Posterior vena cava (tissue), 2 donors: ENCODE results near the gene TMEM69. TPM values are rescaled to one million over a fixed set of nuclear protein-coding genes. Genes with fewer than 3 reads are reported as not detected.
A peak's percentile ranks its signal among the peaks of the same experiment; 100 is the strongest.

Experiments
- DNase-seq: peaks from one replicate; pipeline ENCODE4 v3.0.0-alpha.2; 2020; ENCODE audit warnings: low spot score
- intact Hi-C, 2 donors: fragments of 100-400 bp; cut with DNase I; formaldehyde crosslinking; loops; one replicate each; pipeline versions ENCODE4 v1.14.1 to v1.14.2; 2022 to 2023
- long read RNA-seq, 2 donors: library from polyadenylated mRNA; unstranded; transcript quantifications; one replicate each; pipeline ENCODE4 v2.0.0, GENCODE V29; 2020 to 2021
- total RNA-seq, 2 donors: library from RNA; stranded (reverse); fragmentation: NEBNext Ultra II Directional; extraction: Animal tissue kit (Norgen Biotek cat#: 25700); gene quantifications; one replicate each; pipeline ENCODE4 v1.2.1, GENCODE V29; 2021
- donor health status: DM: yes; HTN: yes; CAD: no.
- donor health status: DM: yes; HTN: yes; CAD: no.

Gene TMEM69
- 10 to 100 TPM; 10.5 to 12.6 TPM for total RNA-seq
- long read RNA-seq, donor 1, partial matches to known transcripts: 0 of 3 reads
- long read RNA-seq, donor 1, other reads (novel, unspliced or antisense): 0 of 3 reads
- long read RNA-seq, donor 2, transcript TMEM69-201 (3 exons, 2,439 nt): major isoform, 23 of 26 reads
- long read RNA-seq, donor 2, partial matches to known transcripts: 1 of 26 reads
- long read RNA-seq, donor 2, other reads (novel, unspliced or antisense): 2 of 26 reads

GRCh38 chr1:45687754-45688740, at the start of gene TMEM69:
Gene TMEM69, plus strand, starts transcription at chr1:45688181. Its CDS starts 2,888 bp downstream, at chr1:45691069.
- DNase-seq: peak; percentile 85
- intact Hi-C loops: no loop called here

- DNase-seq: no peak
- intact Hi-C loops: no loop called here
Observed at GRCh38 chr1:45640293-45640692, 47.7 kb upstream of the TMEM69 start.

- intact Hi-C loops: no loop called here
- no peak for DNase-seq
Observed at GRCh38 chr1:45643321-45643720, 44.7 kb upstream of the TMEM69 start.

- intact Hi-C loops: no loop called here
- DNase-seq: no peak
Observed at GRCh38 chr1:45643978-45644377, 44.0 kb upstream of the TMEM69 start.

GRCh38 chr1:45644661-45645060, 43.3 kb upstream of the TMEM69 start:
- no peak for DNase-seq
- intact Hi-C loops: no loop called here

- intact Hi-C loops: no loop called here
- DNase-seq: no peak
Observed at GRCh38 chr1:45647248-45648021, 40.5 kb upstream of the TMEM69 start.

- intact Hi-C loops: no loop called here
- DNase-seq: no peak
Observed at GRCh38 chr1:45654540-45655280, 33.3 kb upstream of the TMEM69 start.

GRCh38 chr1:45656573-45657226, 31.3 kb upstream of the TMEM69 start:
- no peak for DNase-seq
- intact Hi-C loops: no loop called here

GRCh38 chr1:45658171-45658570, 29.8 kb upstream of the TMEM69 start:
- intact Hi-C loops: no loop called here
- DNase-seq: no peak

- intact Hi-C loops: no loop called here
- no peak for DNase-seq
Observed at GRCh38 chr1:45659222-45659621, 28.8 kb upstream of the TMEM69 start.

GRCh38 chr1:45660336-45660735, 27.6 kb upstream of the TMEM69 start:
- intact Hi-C loops: no loop called here

GRCh38 chr1:45666836-45667235, 21.1 kb upstream of the TMEM69 start:
- intact Hi-C loops: no loop called here
- no peak for DNase-seq

More at GRCh38 chr1:45660336-45660735, 27.6 kb upstream of the TMEM69 start:
- DNase-seq: no peak

GRCh38 chr1:45667321-45668111, 20.5 kb upstream of the TMEM69 start:
- no peak for DNase-seq
- intact Hi-C loops: no loop called here

GRCh38 chr1:45668526-45668925, 19.5 kb upstream of the TMEM69 start:
- intact Hi-C loops: no loop called here
- no peak for DNase-seq

GRCh38 chr1:45669379-45669778, 18.6 kb upstream of the TMEM69 start:
- DNase-seq: no peak

GRCh38 chr1:45669859-45670655, 17.9 kb upstream of the TMEM69 start:
- no peak for DNase-seq
- intact Hi-C loops: no loop called here

More at GRCh38 chr1:45669379-45669778, 18.6 kb upstream of the TMEM69 start:
- intact Hi-C loops: no loop called here

- intact Hi-C loops: no loop called here
- DNase-seq: no peak
Observed at GRCh38 chr1:45673956-45674355, 14.0 kb upstream of the TMEM69 start.
